Spinal cord (tissue), 10 donors: ENCODE data around the gene NFIA. TPM values are rescaled to one million over a fixed set of nuclear protein-coding genes. Genes with fewer than 3 reads are reported as not detected.

Source experiments
- DNase-seq, 6 donors: peaks; one replicate each; pipeline versions ENCODE4 v3.0.0 to v3.0.0-alpha.2; 2013 to 2015; ENCODE audit warnings: low spot score in 6 of 6, low read depth in 4 of 6
- H3K27ac ChIP-seq: one replicate; pipeline ENCODE4 v1.5.1; 2013; ENCODE audit warnings: low read depth, low read length, control low read depth
- H3K27me3 ChIP-seq: one replicate; pipeline ENCODE4 v1.6.1; 2013; ENCODE audit warnings: low read length; ENCODE audit not compliant: control insufficient read depth, insufficient read depth
- H3K36me3 ChIP-seq: one replicate; pipeline ENCODE4 v1.6.1; 2013; ENCODE audit warnings: low read length; ENCODE audit not compliant: control insufficient read depth, insufficient read depth
- H3K4me1 ChIP-seq: one replicate; pipeline ENCODE4 v1.6.1; 2013; ENCODE audit warnings: low read length; ENCODE audit not compliant: control insufficient read depth, insufficient read depth
- H3K4me3 ChIP-seq: one replicate; pipeline ENCODE4 v1.5.1; 2013; ENCODE audit warnings: low read depth, low read length, control low read depth
- H3K9me3 ChIP-seq: one replicate; pipeline ENCODE4 v1.6.1; 2013; ENCODE audit warnings: low read length; ENCODE audit not compliant: control insufficient read depth, insufficient read depth
- WGBS: methylation state at CpG from one replicate; pipeline ENCODE4 v1.1.5; 2013; ENCODE audit warnings: missing lambda C conversion rate; ENCODE audit not compliant: insufficient coverage; 5-methylcytosine and 5-hydroxymethylcytosine counted together
- polyA plus RNA-seq, 2 donors: library from polyadenylated mRNA; unstranded; fragments of 120-200 nt; gene quantifications; one replicate each; pipeline ENCODE4 v1.2.1, GENCODE V29; 2013; ENCODE audit not compliant: insufficient read length in 2 of 2
- total RNA-seq, 2 donors: library from RNA; depleted of rRNA in 1 of 2; stranded (reverse); fragments of 120-200 nt in 1 of 2; fragments of >200 nt in 1 of 2; gene quantifications; one replicate each; pipeline versions ENCODE4 v1.2.3 to v1.2.4, GENCODE V29; 2013 to 2014
- donor health status: healthy.

NFIA gene
- total and polyA plus RNA-seq, 4 donors, result 36.1 to 77.2 (median 62.5) TPM

DNA sequence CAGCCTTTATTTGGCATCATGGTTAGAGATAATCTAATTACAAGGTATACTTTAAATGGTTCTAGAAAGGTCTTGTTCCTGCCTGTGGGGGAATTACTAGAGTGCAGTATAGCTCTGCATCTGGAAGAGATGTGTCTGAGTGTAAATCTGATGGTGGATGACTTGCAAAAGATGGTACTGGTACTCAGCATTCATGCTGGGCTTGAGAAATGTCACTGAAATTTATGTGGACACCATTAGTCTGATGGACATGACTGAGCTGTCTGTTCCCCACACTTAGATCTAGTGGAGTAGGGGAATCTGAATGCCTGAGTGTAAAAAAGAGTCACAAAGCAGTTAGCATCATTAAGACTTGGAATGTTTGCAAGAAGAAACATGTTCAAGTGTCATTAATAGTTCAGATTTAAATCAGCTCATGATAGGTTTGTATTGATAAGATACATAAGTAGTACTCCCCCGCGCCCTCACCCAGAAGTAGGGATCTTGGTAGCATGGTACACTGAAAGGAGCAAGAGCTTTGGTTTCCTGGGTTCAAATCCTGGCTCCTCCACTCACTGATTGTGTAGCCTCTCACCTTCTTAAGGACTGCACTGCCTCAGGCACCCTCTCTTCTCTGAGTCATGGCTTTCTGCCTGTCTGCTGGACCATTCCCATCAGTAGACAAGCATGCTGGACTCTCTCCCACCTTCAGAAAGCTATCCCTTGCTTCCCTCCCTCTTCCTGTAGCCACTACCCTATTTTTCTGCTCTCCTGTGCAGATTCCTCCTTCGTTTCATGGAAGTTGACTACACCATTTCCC lies 292.9 kb downstream of the NFIA start:
- H3K27me3 ChIP-seq, result no peaks in the 10 kb centered on the region
- no peaks in the 10 kb centered on the region for H3K36me3 ChIP-seq
- no peaks in the 10 kb centered on the region for H3K9me3 ChIP-seq
- no peak overlapping the region for H3K4me3 ChIP-seq
- H3K27ac ChIP-seq, result no peak overlapping the region
- 82% methylated on average over 1 of the region's 3 CpGs for WGBS
- no peaks in the 10 kb centered on the region for H3K4me1 ChIP-seq
- DNase-seq, result no peak

DNA sequence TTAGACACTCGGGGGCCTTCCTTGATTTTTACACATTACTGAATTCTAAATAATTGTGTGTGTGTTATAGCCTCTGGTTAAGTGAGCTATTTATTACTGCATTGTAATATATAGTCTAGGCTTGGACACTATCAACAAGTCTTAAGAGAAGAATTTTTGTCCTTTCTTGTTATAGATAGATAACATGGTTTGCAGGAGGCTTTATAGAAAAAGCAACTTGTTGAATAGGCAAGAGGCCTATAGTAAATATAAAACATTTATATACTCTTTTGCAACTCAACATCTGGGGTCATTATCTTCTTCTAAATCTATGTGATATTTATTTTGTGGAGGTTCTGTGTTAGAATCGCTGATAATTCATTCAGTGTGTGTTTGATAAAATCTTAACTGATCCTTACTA lies 293.8 kb downstream of the NFIA start:
- no peaks in the 10 kb centered on the region for H3K4me1 ChIP-seq
- H3K36me3 ChIP-seq, result no peaks in the 10 kb centered on the region
- H3K9me3 ChIP-seq, result no peaks in the 10 kb centered on the region
- no peak overlapping the region for H3K4me3 ChIP-seq
- WGBS, result no CpG with 5 or more reads among the region's 2 CpGs
- H3K27me3 ChIP-seq, result no peaks in the 10 kb centered on the region
- no peak overlapping the region for H3K27ac ChIP-seq
- no peak for DNase-seq

DNA sequence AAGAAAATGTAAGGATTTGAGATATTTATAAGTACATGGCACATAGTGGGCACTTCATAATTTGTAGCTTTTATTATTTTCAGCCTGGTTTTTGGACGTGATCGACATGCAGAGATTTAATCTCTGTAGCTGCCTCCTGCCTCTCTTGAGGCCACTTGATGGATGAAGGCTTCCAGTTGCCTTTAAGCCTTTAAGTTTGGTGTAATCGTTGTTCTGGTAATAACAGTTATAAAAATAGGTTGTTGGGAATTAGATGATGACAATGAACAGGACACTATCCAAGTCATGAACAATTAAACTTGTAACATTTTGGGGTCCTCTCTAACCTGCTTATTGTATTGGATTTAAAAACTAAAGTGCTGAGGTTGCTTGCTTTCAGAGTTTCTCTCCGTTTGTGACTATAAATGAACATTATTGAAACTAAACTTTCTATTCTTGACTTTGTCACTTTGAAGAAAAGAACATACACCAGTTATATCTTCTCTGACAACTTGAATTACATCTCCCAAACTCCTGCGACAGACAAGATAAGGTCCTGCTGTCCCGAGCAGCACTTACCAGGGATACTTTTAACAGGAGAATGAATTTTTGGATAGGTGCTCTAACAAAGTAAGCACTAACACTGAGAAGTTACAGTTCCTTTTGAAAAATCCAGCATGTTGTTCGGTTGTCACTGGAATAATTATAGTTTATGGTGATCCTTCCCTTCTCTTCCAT lies 295.0 kb downstream of the NFIA start:
- H3K4me1 ChIP-seq, result no peaks in the 10 kb centered on the region
- H3K27ac ChIP-seq, result no peak overlapping the region
- WGBS, result no CpG with 5 or more reads among the region's 7 CpGs

DNA sequence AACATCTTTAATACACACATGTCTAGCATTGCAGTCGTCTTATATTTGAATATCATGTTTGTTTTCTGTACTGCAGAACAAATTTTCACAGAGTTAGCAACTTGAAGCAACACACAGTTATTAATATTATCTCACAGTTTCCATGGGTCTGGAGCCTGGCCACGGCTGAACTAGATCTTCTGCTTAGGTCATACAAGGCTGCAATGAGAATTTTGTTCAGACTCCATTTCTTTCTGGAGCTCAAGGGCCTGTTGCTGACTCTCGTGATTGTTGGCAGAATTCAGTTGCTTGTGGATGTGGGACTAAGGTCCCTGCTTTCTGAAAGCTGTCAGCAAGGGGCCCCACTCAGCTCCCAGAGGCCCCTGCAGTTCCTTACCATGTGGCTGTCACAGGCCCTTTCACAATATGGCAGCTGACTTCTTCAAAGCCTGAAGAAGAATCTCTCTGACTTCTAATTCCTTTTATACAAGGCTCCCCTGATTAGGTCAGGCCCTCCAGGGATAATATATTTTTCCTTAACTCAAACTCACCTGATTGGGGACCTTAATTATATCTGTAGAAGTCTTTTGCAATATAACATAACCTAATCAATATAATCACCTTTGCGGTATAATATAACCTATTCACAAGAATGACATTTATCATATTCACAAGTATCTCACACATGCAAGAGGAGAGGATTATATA lies 296.3 kb downstream of the NFIA start:
- no peak for DNase-seq
- Histone ChIP-seq H3K27ac (no peak overlapping the region), H3K4me1 (no peaks in the 10 kb centered on the region), H3K27me3 (no peaks in the 10 kb centered on the region), H3K4me3 (no peak overlapping the region), H3K36me3 (no peaks in the 10 kb centered on the region), H3K9me3 (no peaks in the 10 kb centered on the region)
- WGBS, result 84% methylated on average over 3 of the region's 4 CpGs

More for the DNA sequence above, 295.0 kb downstream of the NFIA start:
- no peaks in the 10 kb centered on the region for H3K36me3 ChIP-seq
- no peaks in the 10 kb centered on the region for H3K9me3 ChIP-seq
- no peak for DNase-seq
- H3K27me3 ChIP-seq, result no peaks in the 10 kb centered on the region
- H3K4me3 ChIP-seq, result no peak overlapping the region

DNA sequence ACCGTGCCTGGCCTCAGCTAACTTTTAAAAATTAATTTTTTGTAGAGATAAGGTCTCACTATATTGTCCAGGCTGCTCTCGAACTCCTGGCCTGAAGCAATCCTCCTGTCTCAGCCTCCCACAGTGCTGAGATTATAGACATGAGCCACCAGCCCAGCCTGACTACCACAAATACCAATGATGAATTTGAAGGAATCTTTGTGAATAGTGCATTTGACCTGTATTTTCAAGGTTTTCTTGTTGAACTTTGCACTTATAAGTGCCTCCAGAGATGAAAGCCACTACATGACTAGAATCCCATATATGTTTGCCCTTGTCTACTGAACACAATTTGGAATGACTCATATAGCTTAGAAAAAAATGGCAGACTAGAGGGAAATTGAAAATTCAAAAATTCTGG lies 297.3 kb downstream of the NFIA start:
- Histone ChIP-seq H3K27ac (no peak overlapping the region), H3K9me3 (no peaks in the 10 kb centered on the region), H3K27me3 (no peaks in the 10 kb centered on the region), H3K36me3 (no peaks in the 10 kb centered on the region), H3K4me3 (no peak overlapping the region), H3K4me1 (no peaks in the 10 kb centered on the region)
- no CpG with 5 or more reads among the region's 2 CpGs for WGBS
- DNase-seq, result no peak

DNA sequence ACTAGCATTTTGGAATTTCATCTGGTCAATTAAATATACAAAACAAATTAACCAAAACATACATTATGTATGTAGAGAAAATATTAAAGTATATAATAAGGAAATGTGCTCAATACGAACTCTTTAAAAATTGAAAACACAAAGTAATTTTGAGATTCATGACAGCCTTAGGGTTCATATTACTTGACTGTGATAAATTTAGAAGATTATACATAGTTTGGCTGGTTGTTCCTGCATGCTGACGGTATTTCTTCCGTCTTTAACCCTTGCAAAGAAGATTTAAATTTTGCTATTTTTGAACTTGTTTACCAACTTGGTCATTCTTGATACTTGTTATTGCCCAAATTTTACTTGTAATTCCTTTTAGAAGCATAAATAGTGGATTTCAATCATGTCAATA lies 298.2 kb downstream of the NFIA start:
- Histone ChIP-seq H3K27ac (no peak overlapping the region), H3K36me3 (no peaks in the 10 kb centered on the region), H3K4me1 (no peaks in the 10 kb centered on the region), H3K27me3 (no peaks in the 10 kb centered on the region), H3K4me3 (no peak overlapping the region), H3K9me3 (no peaks in the 10 kb centered on the region)
- DNase-seq, result no peak
- WGBS, result no CpG with 5 or more reads among the region's 3 CpGs

DNA sequence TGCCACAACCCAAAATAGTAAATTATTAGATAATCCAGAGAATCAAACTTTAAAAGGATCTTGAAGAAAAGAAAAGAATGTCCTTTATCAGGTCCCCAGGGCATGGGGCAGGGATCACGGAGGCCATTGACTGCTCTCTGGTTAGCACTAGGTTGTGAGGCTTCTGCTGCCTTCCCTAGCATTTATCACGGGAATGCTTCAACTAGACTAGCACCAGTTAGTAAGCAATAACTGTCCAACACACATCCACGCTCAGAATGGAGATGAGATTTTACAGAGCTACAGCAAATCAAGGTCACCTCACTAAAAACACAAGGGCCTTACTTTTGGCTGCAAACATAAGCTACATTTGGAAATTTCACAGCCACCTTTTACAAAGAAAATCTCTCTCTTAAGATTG lies 304.0 kb downstream of the NFIA start:
- no peaks in the 10 kb centered on the region for H3K9me3 ChIP-seq
- H3K27ac ChIP-seq, result no peak overlapping the region
- no peak for DNase-seq
- no peak overlapping the region for H3K4me3 ChIP-seq
- no peaks in the 10 kb centered on the region for H3K4me1 ChIP-seq
- peaks cover 3% of the 10 kb centered on the region for H3K36me3 ChIP-seq
- WGBS, result 92% methylated on average over 2 of the region's 3 CpGs
- H3K27me3 ChIP-seq, result no peaks in the 10 kb centered on the region

DNA sequence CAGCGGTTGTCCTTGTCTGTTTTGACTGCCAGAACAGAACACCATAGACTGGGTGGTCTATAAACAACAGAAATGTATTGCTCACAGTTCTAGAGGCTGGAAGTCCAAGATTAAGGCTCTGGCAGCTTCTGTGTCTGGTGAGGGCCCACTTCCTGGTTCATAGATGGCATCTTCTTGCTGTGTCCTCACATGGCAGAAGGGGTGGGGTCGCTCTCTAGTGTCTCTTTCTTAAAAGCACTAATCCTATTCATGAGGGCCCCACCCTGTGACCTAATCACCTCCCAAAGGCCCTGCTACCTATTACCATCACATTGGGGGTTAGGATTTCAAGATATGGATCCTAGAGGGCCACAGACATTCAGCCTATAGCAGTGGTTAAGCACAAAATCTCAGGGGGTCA lies 304.4 kb downstream of the NFIA start:
- Histone ChIP-seq H3K9me3 (no peaks in the 10 kb centered on the region), H3K4me1 (no peaks in the 10 kb centered on the region), H3K36me3 (peaks cover 3% of the 10 kb centered on the region), H3K27me3 (no peaks in the 10 kb centered on the region), H3K27ac (no peak overlapping the region), H3K4me3 (no peak overlapping the region)
- WGBS, result 100% methylated on average over 1 of the region's 2 CpGs
- DNase-seq, result no peak

DNA sequence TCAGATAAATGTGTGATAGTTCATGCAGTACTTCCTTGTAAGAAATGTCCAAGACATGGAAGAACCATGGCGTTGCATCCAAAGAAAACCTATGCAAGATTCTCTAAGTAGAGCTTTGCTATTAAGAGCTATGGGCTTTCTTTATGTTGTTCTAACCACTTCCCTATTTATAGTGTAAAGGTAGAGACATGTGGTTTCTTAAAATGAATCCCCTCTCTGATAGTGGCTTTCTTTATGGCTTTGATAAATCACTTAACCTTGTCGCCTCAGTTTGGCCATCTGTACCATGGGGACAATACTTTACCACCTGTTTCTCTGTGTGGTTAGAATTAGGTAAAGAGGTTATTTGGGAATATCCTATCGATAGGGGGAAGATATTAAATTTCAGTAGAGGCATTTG lies 305.5 kb downstream of the NFIA start:
- Histone ChIP-seq H3K27ac (no peak overlapping the region), H3K4me3 (no peak overlapping the region), H3K27me3 (no peaks in the 10 kb centered on the region), H3K36me3 (peaks cover 3% of the 10 kb centered on the region), H3K4me1 (peaks cover 2% of the 10 kb centered on the region), H3K9me3 (no peaks in the 10 kb centered on the region)
- WGBS, result no CpG with 5 or more reads among the region's 3 CpGs
- no peak for DNase-seq
